COLO668 (cell line): ENCODE measurements around the gene CRABP2.
A peak's percentile ranks its signal among the peaks of the same experiment; 100 is the strongest.

Source experiments
- DNase-seq: peaks from one replicate; lab custom pipeline; 2025; ENCODE audit not compliant: unreplicated experiment; lab: John Stamatoyannopoulos, UW

The CRABP2 gene

DNA sequence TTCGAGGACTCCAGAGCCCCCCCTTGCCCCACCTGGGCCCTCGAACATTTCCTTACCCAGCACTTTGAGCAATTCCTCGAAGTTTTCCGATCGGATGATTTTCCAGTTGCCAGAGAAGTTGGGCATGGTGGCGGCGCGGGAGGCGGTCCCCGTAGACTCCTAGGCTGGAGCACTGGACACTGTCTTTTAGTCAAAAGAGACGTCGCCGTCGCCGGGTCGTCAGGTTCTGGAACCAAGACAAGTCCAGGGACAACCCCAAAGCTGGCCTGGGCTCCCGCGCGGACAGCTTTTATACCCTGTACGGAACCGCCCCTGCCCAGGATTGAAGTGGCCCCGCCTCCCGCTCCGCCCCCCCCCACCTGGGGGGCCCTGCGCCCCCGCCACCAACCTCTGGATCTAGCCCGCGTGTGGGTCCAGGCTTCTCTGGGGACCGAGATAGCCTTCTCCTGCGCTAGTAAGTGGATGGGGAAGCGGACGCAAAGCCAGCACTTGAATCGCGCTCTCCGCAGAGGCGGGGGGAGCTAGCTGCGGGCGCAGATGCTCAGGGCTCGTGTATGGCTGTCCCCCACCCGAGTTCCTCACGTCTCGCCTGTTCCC, at the start of gene CRABP2:
Gene CRABP2, minus strand, starts transcription at position 263 of the 597 bp plus-strand sequence. Its CDS starts 137 bp downstream, at position 126.
- peak; percentile 40 for DNase-seq

DNA sequence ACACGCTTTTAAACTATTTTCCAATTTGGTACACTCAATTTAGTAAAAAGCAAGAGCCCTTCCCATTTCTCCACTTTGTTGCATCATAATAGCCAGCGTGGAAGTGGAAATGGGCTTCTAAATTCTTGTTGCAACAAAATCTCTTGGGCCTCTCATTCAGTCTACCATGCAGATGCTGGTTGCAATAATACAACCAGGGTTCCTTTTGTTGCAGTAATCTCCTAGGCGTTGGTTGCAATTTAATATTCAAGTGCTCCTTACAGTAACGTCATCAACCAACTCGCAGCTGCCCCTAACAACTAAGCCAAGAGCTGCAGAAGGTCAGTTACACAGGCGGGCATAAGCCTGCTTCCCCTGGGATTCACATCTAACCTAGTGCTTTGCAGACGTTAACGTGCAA, 48.8 kb upstream of the CRABP2 start:
- no peak for DNase-seq

DNA sequence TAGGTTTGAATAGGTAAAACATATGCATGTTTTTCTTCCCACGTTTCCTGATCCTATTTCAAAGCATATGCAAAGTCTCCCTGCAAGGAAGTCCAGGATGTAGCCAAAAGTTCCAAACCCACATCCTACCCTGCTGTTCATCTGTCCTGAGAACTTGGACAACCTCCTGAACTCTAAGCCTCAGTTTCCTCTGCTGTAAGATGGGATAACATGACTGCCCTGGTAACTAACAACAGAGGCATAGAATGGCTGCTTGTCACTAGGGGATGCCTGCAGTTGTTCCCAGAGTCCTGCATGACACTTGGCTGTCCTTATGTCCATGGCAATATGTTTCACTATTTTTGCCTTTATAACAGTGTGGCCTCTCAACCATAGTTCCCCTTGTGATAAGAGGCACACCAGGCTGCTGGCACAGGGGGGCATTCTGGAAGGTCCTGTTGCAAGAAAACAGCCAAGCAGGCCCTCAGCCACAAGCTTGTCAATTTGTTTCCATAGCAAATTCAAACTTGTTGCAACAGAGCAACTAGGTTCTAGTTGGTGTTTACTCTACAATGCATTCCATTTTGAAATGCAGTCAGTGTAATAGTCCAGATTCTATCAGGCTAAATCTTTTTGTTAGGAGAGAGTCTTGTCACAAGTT, 47.6 kb upstream of the CRABP2 start:
- DNase-seq = no peak

DNA sequence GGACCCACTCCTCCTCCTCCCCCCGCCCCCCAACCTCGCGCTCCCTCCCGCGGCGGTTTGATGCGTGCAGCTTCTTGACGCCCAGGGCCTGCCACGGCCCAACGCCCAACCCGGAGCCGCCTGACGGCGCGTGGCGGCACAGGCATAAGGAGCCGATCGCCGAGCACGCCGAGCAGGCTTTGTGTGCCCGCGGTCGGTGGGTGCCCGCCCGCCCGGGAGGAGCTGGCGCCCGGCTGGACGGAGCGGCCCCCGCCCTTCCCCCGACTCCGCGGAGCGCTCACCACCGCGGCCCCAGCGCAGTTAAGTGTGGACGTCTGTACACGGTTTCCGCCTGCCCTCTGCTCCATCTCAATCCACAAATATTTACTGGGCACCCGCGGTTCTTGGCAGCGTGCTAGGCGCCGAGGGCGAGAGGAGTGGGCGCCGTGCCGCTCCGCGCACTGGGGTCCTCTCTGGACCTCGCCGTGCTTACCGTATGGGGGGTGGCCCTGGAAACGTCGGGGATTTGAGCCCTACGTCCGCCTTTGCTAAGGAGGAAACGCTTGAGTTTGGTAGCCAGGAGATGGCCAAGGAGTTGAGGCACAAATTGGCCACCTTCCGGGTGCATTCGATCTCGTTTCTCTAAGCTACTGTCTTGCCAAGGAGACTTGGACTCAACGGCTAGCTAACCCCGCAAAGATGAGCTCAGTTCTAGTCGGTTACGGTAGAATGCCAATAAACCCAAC, 46.5 kb upstream of the CRABP2 start:
- DNase-seq = peak; percentile 99

DNA sequence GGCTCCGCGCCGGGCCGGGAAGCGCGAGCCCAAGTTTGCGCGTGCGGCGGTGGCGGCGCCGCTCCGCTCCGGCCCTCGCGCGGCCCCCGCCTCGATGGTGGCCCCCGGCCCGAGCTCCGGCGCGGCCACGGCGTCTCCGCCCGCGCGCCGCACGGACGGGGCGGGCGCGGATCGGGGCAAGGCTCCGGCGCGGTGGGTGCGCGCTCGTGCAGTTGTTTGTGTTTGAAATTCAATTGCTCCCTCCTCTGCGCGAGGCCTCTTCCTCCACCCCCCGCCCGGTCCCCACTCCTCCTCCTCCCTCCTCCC, 46.0 kb upstream of the CRABP2 start, which contains the start of gene HDGF:
Gene HDGF, minus strand, starts transcription at position 225 of the 306 bp plus-strand sequence. CDS start 246 bp downstream, outside the sequence.
- no peak for DNase-seq

DNA sequence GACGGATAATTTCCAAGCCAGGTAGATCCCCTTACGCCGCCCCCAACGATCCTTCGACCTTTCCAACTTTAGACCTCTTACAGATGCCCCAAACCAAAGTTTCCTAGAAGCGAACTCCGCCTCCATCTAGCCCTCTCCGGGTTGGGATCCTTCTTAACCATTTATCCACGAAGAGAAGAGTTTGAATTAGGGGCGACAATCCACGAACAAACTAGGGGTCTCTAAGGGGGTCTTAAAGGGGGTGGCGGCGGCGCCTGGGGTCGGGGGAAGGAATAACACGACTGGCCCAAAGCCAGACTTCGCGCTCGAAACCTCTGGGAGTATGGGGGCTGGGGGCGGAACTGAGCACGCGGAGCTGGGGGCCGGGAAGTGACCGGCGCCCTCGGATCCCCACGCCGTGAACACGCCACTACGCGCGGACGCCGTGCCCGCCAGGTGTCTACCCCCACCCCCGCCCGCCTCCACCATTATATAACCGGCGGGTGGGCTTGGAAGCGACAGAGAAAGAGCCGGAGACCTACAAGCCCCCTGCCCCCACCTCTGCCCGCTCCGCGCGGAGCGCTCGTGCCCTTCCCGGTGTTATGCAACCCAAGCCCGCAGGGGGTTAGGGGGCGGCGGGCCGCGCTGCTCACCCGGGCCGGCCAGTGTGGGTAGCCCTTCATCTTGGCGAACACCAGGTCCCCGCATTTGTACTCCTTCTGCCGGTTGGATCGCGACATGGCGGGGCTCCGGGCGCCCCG, 45.5 kb upstream of the CRABP2 start:
- DNase-seq = peak; percentile 79

DNA sequence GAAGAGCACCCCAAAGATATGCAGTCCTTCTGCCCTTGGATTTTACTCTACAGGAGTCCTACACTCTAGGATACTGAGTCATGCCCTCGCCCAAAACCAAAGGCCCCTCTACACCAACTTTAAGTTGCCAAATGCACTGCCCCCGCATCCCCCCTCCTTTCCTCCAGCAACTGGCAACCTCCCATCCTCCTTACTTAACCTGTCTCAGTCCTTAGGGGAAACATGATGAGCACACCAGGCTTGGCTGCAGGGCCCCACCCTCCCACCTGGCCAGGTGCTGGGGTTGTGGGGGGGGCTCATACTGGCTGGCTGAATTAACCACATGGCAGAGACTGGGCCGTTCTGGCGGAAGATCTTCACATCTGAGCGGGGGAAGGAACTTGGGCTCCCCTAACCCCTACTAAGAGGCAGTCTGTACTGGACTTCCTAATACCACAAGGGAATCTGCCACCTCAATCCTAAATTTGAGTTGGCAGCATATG, 44.8 kb upstream of the CRABP2 start:
- DNase-seq = peak; percentile 83

DNA sequence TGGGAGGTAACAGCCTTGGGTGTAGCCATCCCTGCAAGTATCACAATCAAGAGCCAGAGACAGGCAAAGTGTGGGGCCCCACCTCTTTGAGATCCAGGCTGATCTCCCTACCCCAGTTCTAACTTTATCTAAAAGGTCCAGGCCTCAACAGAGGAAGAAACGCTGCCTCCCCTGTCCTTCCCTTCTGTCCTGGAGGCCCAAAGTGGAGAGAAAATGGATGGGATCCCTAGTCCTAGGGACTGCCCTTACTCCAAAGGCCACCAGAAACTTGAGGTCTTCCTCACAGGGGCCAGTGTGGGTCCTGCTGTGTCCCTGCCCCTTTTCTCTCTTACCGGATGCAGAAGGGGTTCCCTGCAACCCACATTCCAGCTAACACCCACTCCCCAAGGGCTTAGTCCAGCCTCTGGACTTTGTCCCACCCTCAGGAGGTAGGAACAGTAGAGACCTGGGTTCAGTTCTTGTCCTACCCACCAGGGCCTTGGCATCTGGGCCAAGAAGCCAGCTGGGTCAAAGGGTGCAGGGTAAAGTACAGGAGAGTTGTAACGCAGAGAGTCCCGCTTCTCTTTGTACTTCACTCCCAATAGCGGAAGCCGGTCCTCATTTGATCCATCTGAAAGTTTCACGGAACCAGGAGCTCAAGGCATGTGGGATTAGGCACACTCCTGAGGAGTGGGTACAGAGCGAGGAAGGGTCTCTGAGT, 44.2 kb upstream of the CRABP2 start:
- DNase-seq = no peak

DNA sequence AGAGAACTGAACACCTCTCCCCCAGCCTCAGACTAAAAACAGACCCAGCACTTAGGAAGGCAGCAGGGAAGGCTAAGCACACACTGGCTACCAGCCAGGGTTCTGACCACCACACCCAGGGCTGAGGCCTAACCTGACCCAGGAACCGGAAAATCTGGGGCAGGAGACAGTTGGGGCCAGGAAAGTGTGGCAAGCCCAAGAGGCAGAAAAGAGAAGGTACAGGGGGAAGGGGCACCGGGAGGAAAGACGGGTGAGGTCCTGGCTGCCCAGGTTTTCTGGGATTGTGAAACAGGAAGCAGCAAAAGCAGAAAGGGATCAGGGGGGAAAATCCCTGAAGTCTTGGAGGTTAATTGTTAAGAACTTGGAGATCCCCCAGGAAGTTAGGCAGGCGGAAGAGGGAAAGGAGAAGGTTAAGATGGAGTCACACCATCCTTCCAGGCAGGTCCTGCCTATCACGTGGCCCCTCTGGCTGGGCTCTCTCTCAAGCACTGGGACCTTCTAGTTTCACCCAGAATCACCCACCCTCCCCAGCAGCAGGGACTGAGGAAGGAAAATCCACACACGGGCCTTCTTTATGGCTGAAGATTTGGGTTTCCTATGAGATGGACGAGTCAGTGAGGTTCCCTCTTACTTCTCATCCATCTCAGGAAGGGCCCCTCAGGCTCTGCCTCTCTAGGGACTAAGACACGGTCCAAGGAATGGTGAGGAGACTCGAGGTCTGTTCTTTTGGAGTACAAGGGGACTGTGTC, 43.5 kb upstream of the CRABP2 start:
- peak; percentile 40 for DNase-seq

DNA sequence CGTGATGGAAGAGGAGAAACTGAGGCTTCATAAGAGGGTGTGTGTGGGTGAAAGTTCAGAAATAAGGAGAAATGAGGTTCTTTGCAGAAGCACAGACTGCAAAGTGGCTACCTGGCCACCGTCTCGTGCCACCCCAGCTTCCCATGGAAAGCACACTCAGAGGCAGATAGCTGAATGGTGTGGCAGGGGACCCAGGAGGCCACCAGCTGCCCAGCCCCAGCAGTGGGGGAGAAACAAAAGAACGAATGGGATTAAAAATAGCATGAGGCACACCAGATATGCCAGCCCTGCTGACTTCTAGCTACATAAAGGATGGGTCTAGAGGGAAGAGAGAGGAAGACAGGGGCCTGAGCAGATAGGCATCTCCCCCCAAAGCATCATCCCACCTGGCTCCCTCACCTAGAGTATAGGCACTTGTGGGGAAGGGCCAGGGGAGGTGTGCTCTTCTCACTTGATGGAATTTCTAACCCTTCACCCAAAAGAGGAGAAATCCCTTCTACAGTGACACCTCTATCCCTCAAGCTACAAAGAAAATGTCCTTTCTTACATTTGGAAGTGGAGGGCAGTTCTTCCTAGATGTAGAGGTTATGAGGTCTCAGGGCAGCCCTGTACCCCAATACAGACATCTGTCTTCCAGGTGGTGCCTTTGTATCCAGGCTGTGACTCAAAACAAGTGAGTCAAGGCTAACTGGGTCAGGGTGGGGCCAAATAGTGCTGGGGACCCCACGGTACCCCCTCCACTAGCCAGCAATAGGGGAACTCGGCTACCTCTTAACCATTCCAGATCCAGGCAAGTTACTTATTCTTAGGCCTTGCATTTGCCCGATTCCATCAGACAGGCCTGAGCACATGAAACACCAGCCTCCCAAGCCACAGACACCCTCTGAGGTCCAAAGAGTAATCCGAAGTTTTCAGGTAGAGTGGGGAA, 42.6 kb upstream of the CRABP2 start:
- no peak for DNase-seq

DNA sequence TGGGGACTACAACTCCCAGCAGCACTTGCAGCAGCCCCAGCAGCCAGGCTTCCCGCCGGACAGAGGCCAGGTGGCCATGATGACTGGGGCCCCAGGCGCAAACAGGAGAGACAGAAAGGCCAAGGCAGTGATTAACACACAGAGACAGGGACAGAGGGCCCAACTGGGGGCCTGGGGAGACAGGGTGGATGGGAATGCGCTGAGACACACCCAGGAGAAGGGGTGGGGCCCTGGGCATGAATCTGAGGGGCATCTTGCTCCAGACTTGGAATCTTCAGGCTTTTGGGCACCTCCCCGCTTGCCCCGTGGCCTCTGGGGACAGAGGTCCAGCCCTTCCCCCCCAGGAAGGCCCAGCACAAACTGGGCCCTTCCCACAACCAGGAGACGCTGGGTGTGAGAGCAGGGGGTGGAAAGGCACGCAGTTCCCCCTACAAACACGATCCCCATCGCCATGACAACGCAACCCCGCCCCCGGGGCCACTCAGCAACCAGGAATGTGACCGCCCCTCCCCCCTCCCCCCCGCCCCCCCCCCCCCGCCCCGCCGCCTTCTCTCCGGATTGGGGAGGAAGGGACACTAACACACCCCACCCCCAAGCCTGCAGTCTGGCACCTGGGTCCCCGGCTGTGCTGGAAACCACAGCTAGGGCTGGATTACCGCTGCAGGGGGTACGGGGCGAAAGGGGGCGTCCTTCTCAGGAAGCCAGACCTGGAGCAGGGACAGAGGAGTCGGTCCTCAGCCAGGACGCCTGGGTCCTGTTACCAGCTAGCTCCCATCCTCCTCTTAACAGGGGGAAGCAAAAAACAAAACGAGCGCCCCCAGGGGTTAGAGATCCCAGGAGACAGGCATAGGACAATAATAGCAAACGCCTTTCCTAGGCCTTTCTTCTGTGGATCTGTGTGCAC, 41.6 kb upstream of the CRABP2 start:
- peak; percentile 90 for DNase-seq

DNA sequence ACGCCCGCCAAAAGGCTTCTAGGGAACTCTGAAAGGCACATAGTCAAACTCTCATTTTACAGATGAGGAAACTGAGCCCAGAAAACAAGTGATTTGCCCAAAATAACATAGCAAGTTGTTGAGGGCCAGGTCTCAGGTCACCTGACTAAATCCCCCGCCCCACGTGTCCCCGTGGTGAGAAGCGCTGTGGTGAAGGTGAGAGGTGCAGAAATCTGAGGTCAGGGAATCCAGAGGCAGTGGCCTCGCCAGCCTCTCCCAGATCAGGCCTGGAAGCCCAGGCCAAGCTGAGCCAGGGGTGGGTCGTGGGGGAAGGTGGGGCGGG, 41.0 kb upstream of the CRABP2 start:
- DNase-seq = no peak

DNA sequence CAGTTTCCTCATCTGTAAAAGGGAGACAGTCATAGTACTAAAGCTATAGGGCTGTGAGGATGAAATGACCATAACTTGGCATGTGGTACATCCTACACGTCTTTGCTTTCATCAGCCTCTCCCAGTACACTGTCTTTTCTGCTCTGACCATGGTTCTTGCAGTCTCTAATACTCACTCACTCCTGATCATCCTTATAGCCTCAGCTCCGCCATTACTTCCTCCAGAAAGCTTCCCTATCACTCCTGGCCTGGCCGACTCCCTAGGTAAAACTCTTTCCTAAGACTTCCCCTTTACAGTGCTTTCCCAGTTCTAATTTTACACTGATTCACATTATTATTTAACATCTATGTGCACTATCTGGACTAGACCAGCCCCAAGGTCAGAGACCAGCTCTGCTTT, 40.5 kb upstream of the CRABP2 start:
- no peak for DNase-seq

DNA sequence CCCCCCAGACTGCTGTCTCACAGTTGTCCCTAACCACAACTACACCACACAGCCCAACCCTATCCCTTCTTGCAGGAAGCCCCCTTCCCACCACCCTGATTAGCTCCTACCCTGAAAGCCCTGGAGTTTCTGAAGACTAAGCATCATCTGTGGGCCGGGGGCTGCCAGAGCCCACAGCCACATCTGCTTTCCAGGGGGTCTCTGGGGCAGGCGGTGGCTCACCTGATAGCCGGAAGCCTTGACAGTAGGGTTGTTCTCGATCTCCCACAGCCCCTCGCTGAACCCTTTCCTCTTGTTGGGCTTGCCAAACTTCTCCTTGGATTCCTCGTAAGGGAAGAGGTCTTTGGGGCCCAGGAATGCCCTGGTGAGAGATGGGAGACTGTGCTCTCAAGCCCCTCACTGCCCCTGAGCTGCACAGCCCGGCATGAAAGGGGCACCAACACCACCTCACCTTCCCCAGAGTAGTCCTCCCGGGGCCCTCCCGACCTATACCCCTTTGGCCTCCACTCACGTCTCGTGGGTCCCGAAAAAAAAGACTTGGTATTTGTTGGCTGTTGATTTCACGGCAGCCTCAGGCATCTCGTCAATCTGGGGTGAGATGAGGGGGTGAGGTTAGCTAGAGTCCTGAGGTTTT, 39.5 kb upstream of the CRABP2 start:
- no peak for DNase-seq

DNA sequence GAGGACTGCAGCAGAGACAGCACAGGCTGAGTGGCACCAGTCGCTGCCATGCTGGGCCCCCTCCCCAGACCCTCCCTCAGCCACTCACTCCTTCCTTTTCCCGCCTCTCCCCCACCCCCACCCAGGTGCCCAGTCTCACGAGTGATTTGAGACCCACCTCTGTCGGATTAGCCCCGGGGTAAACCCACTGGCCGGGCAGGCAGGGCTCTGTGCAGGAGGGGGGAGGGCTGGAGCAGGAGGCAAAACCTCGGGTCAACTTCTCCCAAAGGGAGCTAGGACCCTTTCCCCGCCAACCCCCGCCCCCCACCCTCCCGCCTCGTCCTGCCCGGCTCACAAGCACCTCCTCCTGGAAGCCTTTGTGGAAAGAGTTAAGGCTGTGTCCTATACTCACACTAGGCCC, 39.0 kb upstream of the CRABP2 start:
- DNase-seq = no peak

DNA sequence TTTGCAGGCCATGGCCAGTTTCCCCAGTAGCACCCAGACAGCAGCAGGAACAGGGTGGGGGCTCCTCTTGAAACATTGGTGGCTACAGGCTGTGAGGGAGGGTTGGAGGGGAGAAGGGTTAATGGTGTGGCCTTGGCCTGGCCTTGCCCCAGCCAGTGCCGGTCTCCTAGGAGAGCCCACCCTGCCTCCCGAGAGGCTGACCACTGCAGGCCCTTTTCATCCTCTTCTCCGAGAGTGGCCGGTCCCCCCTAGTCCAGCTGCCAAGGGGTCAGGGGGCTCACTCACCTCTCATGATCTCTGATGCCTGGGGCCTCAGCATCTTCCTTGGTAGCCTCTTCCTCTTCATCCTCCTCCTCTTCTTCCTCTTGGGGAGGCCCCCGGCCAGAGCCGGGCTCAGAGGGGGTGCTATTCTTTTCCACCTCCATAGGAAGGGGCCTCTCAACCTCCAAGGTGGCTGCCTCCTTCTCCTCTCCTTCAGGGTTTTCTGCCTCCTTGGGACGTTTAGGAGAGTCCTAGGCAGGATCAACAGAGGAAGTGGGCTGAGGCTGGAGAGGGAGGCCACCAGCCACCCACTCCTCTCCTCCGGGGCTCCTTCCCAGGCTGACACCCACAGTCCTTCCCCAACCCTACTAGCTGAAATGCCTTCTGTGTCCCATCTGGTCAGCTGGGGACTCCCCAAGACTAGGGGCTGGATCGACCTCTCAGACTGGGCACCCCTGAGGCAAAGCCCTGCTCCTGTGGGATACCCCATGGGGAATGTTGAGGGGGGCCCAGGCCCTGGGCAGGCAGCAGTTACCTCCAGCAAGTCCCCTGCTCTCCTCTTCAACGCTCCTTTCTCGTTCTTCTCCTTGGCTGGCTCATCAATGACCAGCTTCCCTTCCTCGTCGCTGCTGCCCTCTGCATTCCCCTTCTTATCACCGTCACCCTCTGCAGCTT, 38.3 kb upstream of the CRABP2 start:
- DNase-seq = no peak

DNA sequence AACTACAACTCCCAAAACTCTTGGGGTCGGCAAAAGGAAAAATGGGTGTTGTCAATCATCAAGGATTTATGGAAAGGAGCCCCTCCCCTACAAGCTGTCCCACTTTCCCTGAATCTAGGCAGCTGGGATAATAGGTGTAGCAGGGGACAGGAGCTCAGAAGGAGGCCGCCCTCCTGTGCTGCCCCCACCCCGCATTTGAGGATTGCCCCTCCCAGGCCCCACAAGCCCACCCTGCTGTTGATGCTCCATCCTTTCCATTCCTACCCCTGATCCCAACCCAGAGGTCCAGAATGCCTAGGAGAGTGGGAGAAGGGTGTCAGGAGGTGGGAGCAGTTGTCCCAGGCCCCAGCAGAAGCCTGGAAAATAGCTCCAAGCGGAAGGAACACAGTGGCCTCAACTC, 37.4 kb upstream of the CRABP2 start:
- DNase-seq = no peak
